ENCODE results near the gene HAND1. TPM values are rescaled to one million over a fixed set of nuclear protein-coding genes. Genes with fewer than 3 reads are reported as not detected.

HAND1 gene
- total and polyA plus RNA-seq, 2 donors (not counting 1 experiment from before 2014, with no cell fraction given) = not detected

GRCh38 chr5:154473581-154474283 lies 4.3 kb downstream of the HAND1 start:
- ChIA-PET CTCF (no interaction called here), POLR2A (no interaction called here)
- ATAC-seq (ENCODE audit: low read depth) (no peak), DNase-seq (peak; percentile 40)
- peaks cover 74% of the 10 kb centered on the region for H3K27me3 Mint-ChIP-seq
- peaks cover 44% of the 10 kb centered on the region for H3K4me1 Mint-ChIP-seq
- Histone ChIP-seq H3K9ac (ENCODE audit: low read length) (no peak overlapping the region), H3K4me2 (replicated peaks; ENCODE audit: low read depth, low read length, poor library complexity, severe bottlenecking) (peak overlapping the region; percentile 63), H4K20me1 (ENCODE audit: control insufficient read depth, insufficient read depth, low read length, poor library complexity, severe bottlenecking) (no peaks in the 10 kb centered on the region), H3K4me3 (ENCODE audit: control extremely low read depth in 1 of 5, extremely low read depth in 1 of 5, insufficient read depth in 1 of 5, low read depth in 2 of 5, low read length in 4 of 5) (no peak overlapping the region), H3K4me1 (ENCODE audit: control insufficient read depth in 2 of 2, insufficient read depth in 2 of 2, low read length in 2 of 2) (peaks cover 57 to 69% of the 10 kb centered on the region in 2 donors), H3K36me3 (replicated peaks in 1 of 2; ENCODE audit: control extremely low read depth in 1 of 2, control insufficient read depth in 1 of 2, extremely low read depth in 1 of 2, insufficient read depth in 2 of 2, low read length in 1 of 2) (no peaks in the 10 kb centered on the region), H3K79me2 (ENCODE audit: control insufficient read depth, insufficient read depth, low read length) (no peaks in the 10 kb centered on the region), H3K27ac (ENCODE audit: low read length in 2 of 2) (no peak overlapping the region), H3K27me3 (replicated peaks in 1 of 4; ENCODE audit: control extremely low read depth in 1 of 4, control insufficient read depth in 3 of 4, insufficient read depth in 4 of 4, low read length in 3 of 4) (peaks cover 0 to 89% (median 84%) of the 10 kb centered on the region in 4 experiments), H2AFZ (ENCODE audit: insufficient read depth, low read depth, low read length, poor library complexity, severe bottlenecking) (no peak overlapping the region), H3K9me3 (ENCODE audit: control extremely low read depth in 1 of 3, control insufficient read depth in 2 of 3, insufficient read depth in 1 of 3, low read length in 2 of 3) (peaks cover 0 to 54% (median 10%) of the 10 kb centered on the region in 3 donors)
- H3K27ac Mint-ChIP-seq = no peak overlapping the region
- TF ChIP-seq, protein P1, sequence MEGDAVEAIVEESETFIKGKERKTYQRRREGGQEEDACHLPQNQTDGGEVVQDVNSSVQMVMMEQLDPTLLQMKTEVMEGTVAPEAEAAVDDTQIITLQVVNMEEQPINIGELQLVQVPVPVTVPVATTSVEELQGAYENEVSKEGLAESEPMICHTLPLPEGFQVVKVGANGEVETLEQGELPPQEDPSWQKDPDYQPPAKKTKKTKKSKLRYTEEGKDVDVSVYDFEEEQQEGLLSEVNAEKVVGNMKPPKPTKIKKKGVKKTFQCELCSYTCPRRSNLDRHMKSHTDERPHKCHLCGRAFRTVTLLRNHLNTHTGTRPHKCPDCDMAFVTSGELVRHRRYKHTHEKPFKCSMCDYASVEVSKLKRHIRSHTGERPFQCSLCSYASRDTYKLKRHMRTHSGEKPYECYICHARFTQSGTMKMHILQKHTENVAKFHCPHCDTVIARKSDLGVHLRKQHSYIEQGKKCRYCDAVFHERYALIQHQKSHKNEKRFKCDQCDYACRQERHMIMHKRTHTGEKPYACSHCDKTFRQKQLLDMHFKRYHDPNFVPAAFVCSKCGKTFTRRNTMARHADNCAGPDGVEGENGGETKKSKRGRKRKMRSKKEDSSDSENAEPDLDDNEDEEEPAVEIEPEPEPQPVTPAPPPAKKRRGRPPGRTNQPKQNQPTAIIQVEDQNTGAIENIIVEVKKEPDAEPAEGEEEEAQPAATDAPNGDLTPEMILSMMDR (IDR thresholded peaks at IDR 0.05) = no peak
- no peak for TF ChIP-seq EZH2 (IDR thresholded peaks at IDR 0.05; ENCODE audit: borderline replicate concordance, insufficient read depth, low read depth, low read length, poor library complexity, severe bottlenecking)
- intact Hi-C loops (cut with micrococcal nuclease) = loop anchor here (2.0 kb wide), 1 partner anchor 13 kb away; no protein-coding TSS in a partner anchor
- peak overlapping the region; percentile 62 for H3K4me3 Mint-ChIP-seq
- WGBS (ENCODE audit: insufficient coverage) = 15% methylated on average over 36 of the region's 40 CpGs
- H3K9me3 Mint-ChIP-seq (ENCODE audit: insufficient read depth) = no peaks in the 10 kb centered on the region
